Thyroid gland (tissue), 4 donors: ENCODE data around the gene APC. TPM values are rescaled to one million over a fixed set of nuclear protein-coding genes. Genes with fewer than 3 reads are reported as not detected.
"Not testable (repeated sequence)": the region's sequence is repeated elsewhere in the genome, so short reads cannot be mapped to it uniquely, and the experiment has no call there.

Source experiments
- DNase-seq, 2 donors: peaks; one replicate each; pipeline ENCODE4 v3.0.0-alpha.2; 2019
- H3K27ac ChIP-seq, 3 donors: fragments of 200-600 bp; sonication (generic); 1 replicate in 2 of 3; 2 replicates in 1 of 3; pipeline ENCODE4 v1.5.1; 2016 to 2019; ENCODE audit warnings: mild to moderate bottlenecking in 1 of 3, moderate library complexity in 1 of 3
- H3K27me3 ChIP-seq: fragments of 200-600 bp; sonication (generic); one replicate; pipeline ENCODE4 v1.5.1; 2019
- H3K36me3 ChIP-seq, 2 donors: fragments of 200-600 bp; sonication (generic); one replicate each; pipeline ENCODE4 v1.5.1; 2016 to 2019
- H3K4me1 ChIP-seq, 2 donors: fragments of 200-600 bp; sonication (generic); one replicate each; pipeline ENCODE4 v1.5.1; 2017 to 2019
- H3K4me3 ChIP-seq, 3 donors: fragments of 200-600 bp; sonication (generic); replicated peaks in 1 of 3; 1 replicate in 2 of 3; 2 replicates in 1 of 3; pipeline ENCODE4 v1.5.1; 2016; ENCODE audit warnings: mild to moderate bottlenecking in 1 of 3
- H3K9me3 ChIP-seq: fragments of 200-600 bp; sonication (generic); one replicate; pipeline ENCODE4 v1.5.1; 2017
- CTCF ChIP-seq, 6 experiments: fragments of 200-600 bp in 3 of 6; fragments of 450-650 bp in 3 of 6; sonication (generic) in 3 of 6; IDR thresholded peaks; one replicate each; pipeline ENCODE4 v1.5.1; 2016 to 2019; ENCODE audit warnings: antibody characterized with exemption in 6 of 6, mild to moderate bottlenecking in 2 of 6, inconsistent platforms in 1 of 6, moderate library complexity in 1 of 6
- POLR2A ChIP-seq, 2 donors: fragments of 450-650 bp; IDR thresholded peaks; one replicate each; pipeline ENCODE4 v1.6.1; 2017; ENCODE audit warnings: antibody characterized with exemption in 2 of 2, mild to moderate bottlenecking in 2 of 2, moderate library complexity in 1 of 2
- WGBS, 2 donors: methylation state at CpG; one replicate each; pipeline ENCODE4 v1.1.5; 2017; 5-methylcytosine and 5-hydroxymethylcytosine counted together
- intact Hi-C: fragments of 100-400 bp; cut with DNase I; formaldehyde crosslinking; loops from one replicate; pipeline ENCODE4 v1.15.1; 2023
- total RNA-seq, 4 donors: library from RNA; depleted of rRNA; stranded (reverse); fragments of >200 nt; gene quantifications; one replicate each; pipeline ENCODE4 v1.2.3, GENCODE V29; 2016

Gene APC
- total RNA-seq, 4 donors from 2014 or later, result 36.1 to 73.0 (median 54.7) TPM

- WGBS, 2 donors, result 69 to 70% methylated on average over 4 of the region's 4 CpGs
- Histone ChIP-seq H3K4me1 (peaks cover 0 to 33% of the 10 kb centered on the region in 2 donors), H3K4me3 (no peak overlapping the region), H3K27ac (peak overlapping the region in 1 of 3 donors; percentile 50), H3K9me3 (no peaks in the 10 kb centered on the region), H3K27me3 (no peaks in the 10 kb centered on the region), H3K36me3 (peaks cover 3 to 7% of the 10 kb centered on the region in 2 donors)
- TF ChIP-seq CTCF (IDR thresholded peaks at IDR 0.05) (no peak), POLR2A (IDR thresholded peaks at IDR 0.05) (no peak)
- no peak for DNase-seq
- intact Hi-C loops, result no loop called here
These were observed 141.1 kb downstream of the APC start for GRCh38 chr5:112878760-112879159.

- peak overlapping the region in 1 of 3 donors; percentile 19 for H3K27ac ChIP-seq
- H3K9me3 ChIP-seq, result no peaks in the 10 kb centered on the region
- no peaks in the 10 kb centered on the region for H3K27me3 ChIP-seq
- H3K36me3 ChIP-seq, result peaks cover 5 to 13% of the 10 kb centered on the region in 2 donors
- no peak for DNase-seq
- peaks cover 3 to 44% of the 10 kb centered on the region in 2 donors for H3K4me1 ChIP-seq
- WGBS, 2 donors, result 89 to 90% methylated on average over 2 of the region's 2 CpGs
- intact Hi-C loops, result no loop called here
- no peak overlapping the region for H3K4me3 ChIP-seq
- TF ChIP-seq POLR2A (IDR thresholded peaks at IDR 0.05), result no peak
- TF ChIP-seq CTCF (IDR thresholded peaks at IDR 0.05), result no peak
These were observed 142.7 kb downstream of the APC start for GRCh38 chr5:112880219-112880964.

GRCh38 chr5:112883192-112883591 lies 145.5 kb downstream of the APC start:
- no peak overlapping the region for H3K27ac ChIP-seq
- no peaks in the 10 kb centered on the region for H3K27me3 ChIP-seq
- intact Hi-C loops, result no loop called here
- no peak for DNase-seq
- H3K4me1 ChIP-seq, result peaks cover 6 to 33% of the 10 kb centered on the region in 2 donors
- H3K9me3 ChIP-seq, result no peaks in the 10 kb centered on the region
- peaks cover 21 to 22% of the 10 kb centered on the region in 2 donors for H3K36me3 ChIP-seq
- no peak overlapping the region for H3K4me3 ChIP-seq
- 94 to 96% methylated on average over 2 of the region's 2 CpGs for WGBS, 2 donors
- no peak for TF ChIP-seq CTCF (IDR thresholded peaks at IDR 0.05)
- no peak for TF ChIP-seq POLR2A (IDR thresholded peaks at IDR 0.05)

GRCh38 chr5:112885001-112885400 lies 147.3 kb downstream of the APC start:
- H3K27me3 ChIP-seq, result no peaks in the 10 kb centered on the region
- peak; percentile 94 to 96 for DNase-seq
- peaks cover 21 to 22% of the 10 kb centered on the region in 2 donors for H3K36me3 ChIP-seq
- 53 to 60% methylated on average over 3 of the region's 3 CpGs for WGBS, 2 donors
- intact Hi-C loops, result no loop called here
- H3K4me1 ChIP-seq, result peaks cover 6 to 21% of the 10 kb centered on the region in 2 donors
- H3K9me3 ChIP-seq, result no peaks in the 10 kb centered on the region
- H3K4me3 ChIP-seq, result no peak overlapping the region
- TF ChIP-seq POLR2A (IDR thresholded peaks at IDR 0.05) (no peak), CTCF (IDR thresholded peaks at IDR 0.05) (no peak)
- H3K27ac ChIP-seq, result peak overlapping the region; percentile 30 to 43 (median 32)

- WGBS, 2 donors, result 94 to 96% methylated on average over 4 of the region's 4 CpGs
These were observed 149.3 kb downstream of the APC start for GRCh38 chr5:112886975-112887374.

GRCh38 chr5:112892066-112892465 lies 154.4 kb downstream of the APC start:
- H3K4me1 ChIP-seq, intact Hi-C loops, H3K27ac ChIP-seq, H3K4me3 ChIP-seq, DNase-seq, H3K27me3 ChIP-seq, H3K9me3 ChIP-seq: not testable (repeated sequence)
- peaks cover 5 to 13% of the 10 kb centered on the region in 2 donors for H3K36me3 ChIP-seq
- WGBS, 2 donors, result 91 to 94% methylated on average over 8 of the region's 8 CpGs

More at GRCh38 chr5:112886975-112887374, 149.3 kb downstream of the APC start:
- Histone ChIP-seq H3K4me1 (peaks cover 6 to 15% of the 10 kb centered on the region in 2 donors), H3K27ac (no peak overlapping the region), H3K27me3 (no peaks in the 10 kb centered on the region), H3K4me3 (no peak overlapping the region), H3K9me3 (no peaks in the 10 kb centered on the region), H3K36me3 (peaks cover 15 to 22% of the 10 kb centered on the region in 2 donors)
- TF ChIP-seq POLR2A (IDR thresholded peaks at IDR 0.05) (no peak), CTCF (IDR thresholded peaks at IDR 0.05) (no peak)
- no peak for DNase-seq
- intact Hi-C loops, result no loop called here
